Stimulated activated naive CD8-positive, alpha-beta T cell treated with anti-CD3 and anti-CD28 coated beads, Interleukin-15, Interleukin-2, amounts not matched to agents 100 ng/mL and 50 ng/mL, for 24 hours (primary cell): ENCODE data around the gene TBC1D30.
"Not testable (repeated sequence)": the region's sequence is repeated elsewhere in the genome, so short reads cannot be mapped to it uniquely, and the experiment has no call there.

ENCODE experiments used
- H3K27ac Mint-ChIP-seq: one replicate; pipeline ENCODE4 v1.8.0; 2021; ENCODE audit warnings: mild to moderate bottlenecking, mixed read lengths
- H3K27me3 Mint-ChIP-seq: one replicate; pipeline ENCODE4 v1.8.0; 2021; ENCODE audit warnings: mixed read lengths
- H3K36me3 Mint-ChIP-seq: one replicate; pipeline ENCODE4 v1.8.0; 2021; ENCODE audit warnings: low read depth, mixed read lengths
- H3K4me1 Mint-ChIP-seq: one replicate; pipeline ENCODE4 v1.8.0; 2021; ENCODE audit warnings: low read depth, mixed read lengths
- H3K4me3 Mint-ChIP-seq: one replicate; pipeline ENCODE4 v1.8.0; 2021; ENCODE audit warnings: mild to moderate bottlenecking, mixed read lengths
- H3K9me3 Mint-ChIP-seq: one replicate; pipeline ENCODE4 v1.8.0; 2021; ENCODE audit warnings: mixed read lengths

Gene TBC1D30

GRCh38 chr12:64824500-64825142 lies at the start of gene TBC1D30:
Gene TBC1D30, plus strand, starts transcription at chr12:64824647. Its CDS starts 233 bp downstream, at chr12:64824880.
- no peaks in the 10 kb centered on the region for H3K36me3 Mint-ChIP-seq
- H3K4me3 Mint-ChIP-seq = peak within 1 kb of the TSS; percentile 75
- peaks cover 68% of the 10 kb centered on the region for H3K27me3 Mint-ChIP-seq
- no peak within 1 kb of the TSS for H3K27ac Mint-ChIP-seq
- peaks cover 19% of the 10 kb centered on the region for H3K4me1 Mint-ChIP-seq
- H3K9me3 Mint-ChIP-seq = no peaks in the 10 kb centered on the region

- not testable (repeated sequence) for H3K4me3 Mint-ChIP-seq, H3K27ac Mint-ChIP-seq, H3K36me3 Mint-ChIP-seq, H3K4me1 Mint-ChIP-seq
- peaks cover 37% of the 10 kb centered on the region for H3K9me3 Mint-ChIP-seq
- H3K27me3 Mint-ChIP-seq = peaks cover 65% of the 10 kb centered on the region
These were observed 49.2 kb upstream of the TBC1D30 start for GRCh38 chr12:64775147-64775736.

- Mint-ChIP-seq H3K27ac (no peak overlapping the region), H3K4me1 (peaks cover 19% of the 10 kb centered on the region), H3K27me3 (peaks cover 81% of the 10 kb centered on the region), H3K9me3 (peaks cover 26% of the 10 kb centered on the region), H3K36me3 (peaks cover 5% of the 10 kb centered on the region), H3K4me3 (peak overlapping the region; percentile 50)
These were observed 45.0 kb upstream of the TBC1D30 start for GRCh38 chr12:64779354-64779974.

GRCh38 chr12:64780132-64780530 lies 44.3 kb upstream of the TBC1D30 start:
- H3K4me3 Mint-ChIP-seq = peak overlapping the region; percentile 50
- peaks cover 4% of the 10 kb centered on the region for H3K36me3 Mint-ChIP-seq
- H3K4me1 Mint-ChIP-seq = peaks cover 19% of the 10 kb centered on the region
- no peak overlapping the region for H3K27ac Mint-ChIP-seq
- peaks cover 81% of the 10 kb centered on the region for H3K27me3 Mint-ChIP-seq
- peaks cover 25% of the 10 kb centered on the region for H3K9me3 Mint-ChIP-seq

GRCh38 chr12:64780531-64781279 lies 43.7 kb upstream of the TBC1D30 start:
- Mint-ChIP-seq H3K27me3 (peaks cover 75% of the 10 kb centered on the region), H3K36me3 (no peaks in the 10 kb centered on the region), H3K4me1 (peaks cover 19% of the 10 kb centered on the region), H3K27ac (no peak overlapping the region), H3K4me3 (peak overlapping the region; percentile 50), H3K9me3 (peaks cover 19% of the 10 kb centered on the region)

GRCh38 chr12:64781280-64782190 lies 42.9 kb upstream of the TBC1D30 start:
- H3K36me3 Mint-ChIP-seq = no peaks in the 10 kb centered on the region
- peaks cover 12% of the 10 kb centered on the region for H3K9me3 Mint-ChIP-seq
- peak overlapping the region; percentile 79 for H3K27ac Mint-ChIP-seq
- peak overlapping the region; percentile 79 for H3K4me3 Mint-ChIP-seq
- H3K4me1 Mint-ChIP-seq = peaks cover 19% of the 10 kb centered on the region
- H3K27me3 Mint-ChIP-seq = peaks cover 67% of the 10 kb centered on the region

GRCh38 chr12:64782191-64782876 lies 42.1 kb upstream of the TBC1D30 start:
- peaks cover 5% of the 10 kb centered on the region for H3K9me3 Mint-ChIP-seq
- peak overlapping the region; percentile 79 for H3K4me3 Mint-ChIP-seq
- H3K27me3 Mint-ChIP-seq = peaks cover 59% of the 10 kb centered on the region
- no peak overlapping the region for H3K27ac Mint-ChIP-seq
- peaks cover 19% of the 10 kb centered on the region for H3K4me1 Mint-ChIP-seq
- no peaks in the 10 kb centered on the region for H3K36me3 Mint-ChIP-seq

- no peak overlapping the region for H3K4me3 Mint-ChIP-seq
- H3K9me3 Mint-ChIP-seq = no peaks in the 10 kb centered on the region
- peaks cover 32% of the 10 kb centered on the region for H3K27me3 Mint-ChIP-seq
- no peak overlapping the region for H3K27ac Mint-ChIP-seq
- peaks cover 14% of the 10 kb centered on the region for H3K4me1 Mint-ChIP-seq
- H3K36me3 Mint-ChIP-seq = no peaks in the 10 kb centered on the region
These were observed 38.6 kb upstream of the TBC1D30 start for GRCh38 chr12:64785838-64786237.

GRCh38 chr12:64790166-64790565 lies 34.3 kb upstream of the TBC1D30 start:
- no peaks in the 10 kb centered on the region for H3K4me1 Mint-ChIP-seq
- no peaks in the 10 kb centered on the region for H3K36me3 Mint-ChIP-seq
- H3K9me3 Mint-ChIP-seq = no peaks in the 10 kb centered on the region
- H3K4me3 Mint-ChIP-seq = no peak overlapping the region
- H3K27me3 Mint-ChIP-seq = no peaks in the 10 kb centered on the region
- H3K27ac Mint-ChIP-seq = no peak overlapping the region

- Mint-ChIP-seq H3K4me1 (no peaks in the 10 kb centered on the region), H3K4me3 (no peak overlapping the region), H3K9me3 (no peaks in the 10 kb centered on the region), H3K27ac (no peak overlapping the region), H3K36me3 (no peaks in the 10 kb centered on the region), H3K27me3 (no peaks in the 10 kb centered on the region)
These were observed 33.4 kb upstream of the TBC1D30 start for GRCh38 chr12:64791036-64791435.

GRCh38 chr12:64792128-64792527 lies 32.3 kb upstream of the TBC1D30 start:
- Mint-ChIP-seq H3K27ac (no peak overlapping the region), H3K9me3 (no peaks in the 10 kb centered on the region), H3K36me3 (no peaks in the 10 kb centered on the region), H3K4me3 (no peak overlapping the region), H3K4me1 (no peaks in the 10 kb centered on the region), H3K27me3 (no peaks in the 10 kb centered on the region)

GRCh38 chr12:64793610-64794009 lies 30.8 kb upstream of the TBC1D30 start:
- Mint-ChIP-seq H3K27ac (no peak overlapping the region), H3K4me1 (no peaks in the 10 kb centered on the region), H3K27me3 (no peaks in the 10 kb centered on the region), H3K9me3 (no peaks in the 10 kb centered on the region), H3K36me3 (no peaks in the 10 kb centered on the region), H3K4me3 (no peak overlapping the region)

GRCh38 chr12:64794305-64794704 lies 30.1 kb upstream of the TBC1D30 start:
- no peaks in the 10 kb centered on the region for H3K9me3 Mint-ChIP-seq
- H3K4me3 Mint-ChIP-seq = no peak overlapping the region
- H3K4me1 Mint-ChIP-seq = no peaks in the 10 kb centered on the region
- peaks cover 1% of the 10 kb centered on the region for H3K27me3 Mint-ChIP-seq
- H3K36me3 Mint-ChIP-seq = no peaks in the 10 kb centered on the region
- no peak overlapping the region for H3K27ac Mint-ChIP-seq
